DMS53 treated with DMSO at 0.1 percent for 48 hours (cell line): Measurements from ENCODE around the gene TMCC2.
"Not testable (repeated sequence)": the region's sequence is repeated elsewhere in the genome, so short reads cannot be mapped to it uniquely, and the experiment has no call there.

ENCODE experiments used
- DNase-seq: peaks from one replicate; lab custom pipeline; 2025; ENCODE audit not compliant: unreplicated experiment; lab: John Stamatoyannopoulos, UW

TMCC2 gene, protein sequence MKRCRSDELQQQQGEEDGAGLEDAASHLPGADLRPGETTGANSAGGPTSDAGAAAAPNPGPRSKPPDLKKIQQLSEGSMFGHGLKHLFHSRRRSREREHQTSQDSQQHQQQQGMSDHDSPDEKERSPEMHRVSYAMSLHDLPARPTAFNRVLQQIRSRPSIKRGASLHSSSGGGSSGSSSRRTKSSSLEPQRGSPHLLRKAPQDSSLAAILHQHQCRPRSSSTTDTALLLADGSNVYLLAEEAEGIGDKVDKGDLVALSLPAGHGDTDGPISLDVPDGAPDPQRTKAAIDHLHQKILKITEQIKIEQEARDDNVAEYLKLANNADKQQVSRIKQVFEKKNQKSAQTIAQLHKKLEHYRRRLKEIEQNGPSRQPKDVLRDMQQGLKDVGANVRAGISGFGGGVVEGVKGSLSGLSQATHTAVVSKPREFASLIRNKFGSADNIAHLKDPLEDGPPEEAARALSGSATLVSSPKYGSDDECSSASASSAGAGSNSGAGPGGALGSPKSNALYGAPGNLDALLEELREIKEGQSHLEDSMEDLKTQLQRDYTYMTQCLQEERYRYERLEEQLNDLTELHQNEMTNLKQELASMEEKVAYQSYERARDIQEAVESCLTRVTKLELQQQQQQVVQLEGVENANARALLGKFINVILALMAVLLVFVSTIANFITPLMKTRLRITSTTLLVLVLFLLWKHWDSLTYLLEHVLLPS

DNA sequence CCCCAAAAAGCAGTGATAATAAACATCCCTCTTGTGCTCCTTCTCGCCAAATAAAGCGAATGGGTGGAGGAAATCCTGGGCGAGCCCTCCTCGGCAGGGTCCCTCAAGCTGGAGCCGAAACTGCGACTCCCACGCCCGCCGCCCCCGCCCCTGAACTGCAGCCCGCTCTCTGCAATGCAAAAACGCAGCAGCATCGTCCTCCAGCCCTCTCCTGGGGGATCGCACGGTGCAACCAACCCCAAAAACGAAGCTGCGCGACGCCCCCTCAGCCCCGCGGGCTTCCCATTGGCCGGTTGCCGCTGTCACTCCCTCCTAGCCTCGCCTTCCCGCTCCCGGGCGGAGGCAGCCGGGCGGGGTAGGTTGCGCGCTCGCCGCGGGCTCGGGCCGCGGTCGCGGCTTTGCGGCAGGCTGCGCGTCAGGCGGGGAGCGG, at the start of gene TMCC2:
TSS of gene TMCC2 (plus strand) at position 363 of the 430 bp plus-strand sequence. CDS start 619 bp downstream, outside the sequence.
- DNase-seq = peak; percentile 70

GRCh38 chr1:205179842-205180241, 47.9 kb upstream of the TMCC2 start:
- no peak for DNase-seq

- not testable (repeated sequence) for DNase-seq
Observed at GRCh38 chr1:205180331-205180730, 47.4 kb upstream of the TMCC2 start.

- DNase-seq = no peak
Observed at GRCh38 chr1:205182930-205183329, 44.8 kb upstream of the TMCC2 start.

DNA sequence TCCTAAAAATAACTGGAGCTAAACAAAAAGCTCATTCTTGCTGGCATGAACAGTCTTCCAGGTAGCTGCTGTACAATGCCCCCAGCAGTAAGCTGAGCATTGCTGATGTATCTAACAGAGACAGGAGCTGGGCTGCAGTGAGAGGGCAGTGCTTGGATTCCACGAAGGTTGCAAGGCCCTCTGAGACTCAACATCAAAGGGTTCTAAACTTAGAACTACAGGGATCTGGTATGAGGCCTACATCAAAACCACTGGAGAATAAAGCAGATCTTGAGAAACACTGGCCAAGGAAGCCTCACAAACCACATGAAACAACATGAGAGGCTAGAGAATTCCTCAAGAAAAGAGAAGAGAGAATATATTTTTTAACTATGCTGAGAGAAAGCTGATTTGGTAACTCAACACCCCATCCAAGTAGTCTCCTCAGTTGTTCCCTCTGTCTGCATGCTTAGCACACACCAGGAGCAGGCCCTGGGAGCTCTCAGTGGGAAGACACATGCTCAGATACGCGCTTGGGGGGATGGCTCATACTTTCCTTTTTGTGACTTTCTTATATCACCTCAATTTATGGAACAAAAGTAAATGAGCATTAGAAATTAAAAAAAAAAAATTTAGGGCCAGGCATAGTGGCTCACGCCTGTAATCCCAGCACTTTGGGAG, 43.9 kb upstream of the TMCC2 start:
- DNase-seq = no peak

GRCh38 chr1:205186191-205186590, 41.6 kb upstream of the TMCC2 start:
- no peak for DNase-seq

- DNase-seq = no peak
Observed at GRCh38 chr1:205187420-205187819, 40.3 kb upstream of the TMCC2 start.

GRCh38 chr1:205188098-205188497, 39.6 kb upstream of the TMCC2 start:
- no peak for DNase-seq

DNA sequence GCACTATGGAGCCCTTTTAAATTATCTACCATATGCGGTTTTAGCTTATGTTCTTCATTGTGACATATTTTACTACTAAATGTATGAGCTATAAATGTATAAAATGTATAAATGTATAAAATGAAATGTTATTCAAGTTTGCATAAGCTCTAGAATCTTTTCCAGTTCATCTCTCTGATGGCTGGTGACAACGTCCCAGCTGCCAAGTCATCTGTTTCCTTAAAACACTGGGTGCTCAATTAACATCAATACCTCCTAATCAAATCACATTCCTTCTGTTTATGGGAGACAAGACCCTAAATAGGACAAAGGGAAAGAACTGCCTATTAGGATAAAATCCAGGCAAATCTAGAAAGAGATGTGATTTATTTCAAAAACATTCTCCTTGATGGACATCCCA, 39.1 kb upstream of the TMCC2 start:
- DNase-seq = no peak

- DNase-seq = no peak
Observed at GRCh38 chr1:205189131-205189530, 38.6 kb upstream of the TMCC2 start.

DNA sequence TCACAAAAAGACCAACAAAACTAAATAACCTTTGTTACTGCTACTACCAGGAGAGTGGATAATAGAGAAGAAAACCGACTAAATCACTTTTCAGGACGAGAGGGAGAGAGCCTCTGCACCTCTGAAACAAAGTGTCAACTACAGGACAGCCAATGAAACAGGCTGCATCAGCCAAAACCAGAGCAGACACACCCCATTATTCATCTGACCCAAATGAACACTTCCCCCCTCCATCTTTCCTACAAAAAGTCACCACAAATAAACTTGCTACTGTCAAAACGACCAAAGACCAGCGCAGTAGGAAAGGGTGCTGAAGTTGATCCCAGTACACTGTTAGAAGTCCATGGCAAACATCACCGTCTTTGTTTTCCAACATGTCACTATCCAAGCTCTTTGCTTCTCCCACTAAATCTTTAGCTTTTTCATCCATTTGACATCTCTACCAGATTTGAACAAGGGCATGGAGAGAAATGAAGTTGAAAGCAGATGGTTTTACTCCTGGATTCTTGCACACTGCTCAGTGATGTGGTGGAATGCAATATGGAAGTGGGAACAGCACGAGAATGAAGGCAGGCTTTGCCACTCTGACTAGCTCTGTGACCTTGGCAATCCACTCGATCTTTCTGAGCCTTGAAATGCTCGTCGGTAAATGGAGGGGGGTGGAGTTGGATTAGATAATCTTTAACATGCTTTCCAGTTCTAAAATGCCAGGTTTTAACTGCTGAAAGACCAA, 36.7 kb upstream of the TMCC2 start:
- no peak for DNase-seq

DNA sequence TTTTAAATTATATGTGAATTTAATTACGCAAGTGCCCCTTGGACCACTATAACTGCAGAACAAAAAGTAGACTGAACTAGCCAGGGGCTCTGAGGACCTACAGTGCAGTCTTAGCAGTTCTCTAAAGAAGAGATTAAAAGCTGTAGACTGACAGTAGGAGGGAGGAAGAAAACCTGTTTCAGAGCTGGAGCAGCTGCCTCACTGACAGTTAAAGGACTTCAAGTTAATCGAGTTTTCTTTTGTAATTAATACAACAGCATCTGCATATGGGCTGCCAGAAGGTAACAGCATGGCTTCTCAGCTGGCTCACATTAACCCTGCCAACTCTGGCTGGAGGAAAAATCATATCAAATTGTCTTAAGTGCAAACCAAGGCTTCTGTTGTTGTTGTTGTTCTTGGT, 36.1 kb upstream of the TMCC2 start:
- no peak for DNase-seq

GRCh38 chr1:205192287-205192686, 35.5 kb upstream of the TMCC2 start:
- no peak for DNase-seq

DNA sequence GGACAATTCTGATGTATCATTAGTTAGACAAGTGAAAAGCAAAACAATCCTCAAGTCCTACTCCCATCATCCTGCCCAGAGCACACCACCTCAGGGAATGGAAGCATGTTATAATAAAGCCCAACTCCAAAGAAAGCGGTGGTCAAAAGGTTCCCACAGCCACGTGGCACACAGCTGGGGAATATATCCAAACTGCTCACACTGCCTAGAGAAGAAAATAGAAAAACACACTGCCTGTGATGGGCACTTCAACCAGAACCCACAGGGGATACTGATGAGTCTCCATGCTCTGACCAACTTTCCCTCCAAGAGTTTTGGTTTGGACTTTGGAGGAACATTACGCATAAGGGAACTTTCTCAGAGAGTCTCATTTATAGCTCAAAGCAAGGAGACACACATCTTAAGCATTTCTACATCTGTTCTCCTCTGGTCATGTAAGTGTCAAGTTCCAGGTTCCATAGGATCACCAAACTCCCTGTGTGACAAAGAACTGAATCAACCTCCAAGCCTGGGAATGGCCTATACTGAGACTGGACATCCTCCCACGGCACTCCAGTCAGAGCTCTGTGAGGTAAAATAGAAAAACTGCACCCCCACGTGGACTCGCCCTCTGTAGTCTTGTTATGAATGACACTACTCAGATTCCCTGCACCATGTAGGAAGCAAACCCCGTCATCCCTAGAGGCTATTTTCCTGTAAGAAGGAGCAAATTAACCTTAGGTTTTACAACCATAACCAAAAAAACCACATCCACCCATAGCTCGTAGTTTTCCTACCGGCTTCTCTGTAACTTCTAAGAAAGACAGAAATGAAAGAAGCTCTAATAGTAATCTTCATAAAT, 28.4 kb upstream of the TMCC2 start:
- no peak for DNase-seq

DNA sequence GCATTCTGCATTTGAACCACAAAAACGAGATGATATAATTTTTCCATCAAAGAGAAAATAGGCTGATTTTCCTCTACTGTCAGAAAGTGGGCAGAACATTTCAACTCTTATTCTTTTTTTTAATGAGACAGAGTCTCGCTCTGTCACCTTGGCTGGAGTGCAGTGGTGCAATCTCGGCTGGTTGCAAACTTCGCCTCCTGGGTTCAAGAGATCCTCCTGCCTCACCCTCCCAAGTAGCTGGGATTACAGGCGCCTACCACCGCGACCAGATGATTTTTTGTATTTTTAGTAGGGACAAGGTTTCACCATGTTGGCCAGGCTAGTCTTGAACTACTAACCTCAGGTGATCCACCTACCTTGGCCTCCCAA, 27.8 kb upstream of the TMCC2 start:
- DNase-seq = no peak

- no peak for DNase-seq
Observed at GRCh38 chr1:205204552-205204951, 23.2 kb upstream of the TMCC2 start.

- no peak for DNase-seq
Observed at GRCh38 chr1:205205055-205205454, 22.7 kb upstream of the TMCC2 start.

DNA sequence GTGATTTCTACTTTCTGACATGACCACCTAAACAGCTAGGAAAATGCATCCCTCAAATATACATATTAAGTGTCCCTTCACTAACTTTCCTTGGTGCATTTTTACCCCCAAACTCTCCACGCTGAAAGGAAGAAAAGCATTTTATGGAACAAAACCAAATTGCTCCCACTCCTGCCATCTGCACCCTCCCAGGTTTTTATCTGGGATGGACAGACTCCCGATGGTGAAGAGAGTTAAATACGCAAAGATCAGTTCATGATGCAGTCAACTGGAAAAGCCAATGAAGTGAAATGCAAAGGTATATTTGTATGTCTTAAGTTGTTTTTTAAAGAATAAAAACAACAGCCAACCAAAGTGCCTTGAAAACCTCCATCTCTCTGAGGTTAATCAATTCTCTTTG, 18.9 kb upstream of the TMCC2 start:
- DNase-seq = no peak

DNA sequence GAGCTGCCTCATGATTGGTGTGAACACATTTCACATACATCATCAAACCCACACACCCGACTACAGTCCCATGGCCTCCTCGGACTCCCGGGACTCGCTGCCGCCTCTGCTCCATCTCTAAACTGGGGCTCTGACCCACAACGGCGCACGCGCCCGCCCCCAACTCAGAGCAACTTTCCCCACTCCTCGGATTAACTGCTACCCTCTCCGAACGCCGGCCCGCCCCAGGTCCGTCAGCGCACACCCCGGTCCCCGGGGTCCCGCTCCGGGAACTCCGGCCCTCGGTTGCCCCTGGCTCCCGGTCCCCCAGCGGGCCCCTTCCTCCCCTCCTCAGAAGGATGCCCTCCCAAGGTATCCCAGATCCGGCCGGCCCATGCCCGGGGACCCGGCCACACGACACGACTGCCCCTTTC, 17.0 kb upstream of the TMCC2 start:
- no peak for DNase-seq

GRCh38 chr1:205211169-205211838, 16.4 kb upstream of the TMCC2 start, which contains the start of gene DSTYK:
TSS of gene DSTYK (minus strand) at chr1:205211702. CDS start at chr1:205211535, 167 bp downstream.
- DNase-seq = peak; percentile 94
